ENCODE results near the gene PPP1R36. TPM values are rescaled to one million over a fixed set of nuclear protein-coding genes. Genes with fewer than 3 reads are reported as not detected.

Gene PPP1R36
- total and polyA plus RNA-seq, 2 of the 13 experiments (the other 11 are each of a cell fraction or from before 2014, with no cell fraction given): 0.11 to 0.17 TPM

DNA sequence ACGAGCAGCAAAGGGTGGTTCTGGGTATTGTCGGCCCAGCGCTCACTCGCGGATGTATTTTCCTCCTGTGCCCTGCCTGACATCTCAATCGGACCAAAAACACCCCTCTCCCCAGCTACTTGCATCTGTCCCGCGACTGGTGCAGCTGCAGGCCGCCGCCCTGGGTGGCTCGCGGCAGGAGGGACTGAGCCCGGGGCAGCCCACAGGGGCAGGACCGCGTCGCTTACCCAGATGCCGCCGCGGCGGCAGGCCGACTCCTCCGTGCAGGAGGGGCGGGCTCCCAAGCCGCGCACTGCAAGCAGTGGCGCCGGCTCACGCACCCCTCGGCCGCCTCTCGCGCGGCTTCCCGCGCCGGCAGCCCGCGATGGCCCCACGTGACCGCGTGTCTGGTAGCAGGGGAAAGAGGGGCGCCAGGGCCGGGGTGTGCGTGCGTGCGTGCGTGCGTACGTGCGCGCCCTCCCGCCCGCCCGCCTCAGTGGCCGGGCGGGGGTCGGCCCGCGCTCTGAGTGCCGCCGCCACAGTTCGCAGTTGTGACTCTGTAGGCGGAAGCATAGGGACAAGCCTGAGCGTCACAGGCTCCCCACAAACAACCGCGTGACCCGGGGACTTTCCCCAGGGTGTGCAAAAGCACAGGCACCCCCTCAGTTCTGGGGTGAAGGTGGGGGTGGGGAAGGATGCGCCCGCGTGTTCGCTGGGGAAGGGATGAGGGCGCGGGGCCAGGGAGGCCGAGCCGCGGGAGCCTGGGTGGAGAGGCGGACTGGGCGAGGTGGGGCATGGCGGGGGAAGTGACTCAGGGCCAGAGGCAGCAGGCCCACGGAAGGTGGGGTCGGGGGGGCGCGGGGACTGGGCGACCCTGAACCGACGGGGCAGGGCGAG is 46.1 kb upstream of the PPP1R36 start, which contains the start of gene ZBTB25 (continued):
- TF ChIP-seq, protein P1, sequence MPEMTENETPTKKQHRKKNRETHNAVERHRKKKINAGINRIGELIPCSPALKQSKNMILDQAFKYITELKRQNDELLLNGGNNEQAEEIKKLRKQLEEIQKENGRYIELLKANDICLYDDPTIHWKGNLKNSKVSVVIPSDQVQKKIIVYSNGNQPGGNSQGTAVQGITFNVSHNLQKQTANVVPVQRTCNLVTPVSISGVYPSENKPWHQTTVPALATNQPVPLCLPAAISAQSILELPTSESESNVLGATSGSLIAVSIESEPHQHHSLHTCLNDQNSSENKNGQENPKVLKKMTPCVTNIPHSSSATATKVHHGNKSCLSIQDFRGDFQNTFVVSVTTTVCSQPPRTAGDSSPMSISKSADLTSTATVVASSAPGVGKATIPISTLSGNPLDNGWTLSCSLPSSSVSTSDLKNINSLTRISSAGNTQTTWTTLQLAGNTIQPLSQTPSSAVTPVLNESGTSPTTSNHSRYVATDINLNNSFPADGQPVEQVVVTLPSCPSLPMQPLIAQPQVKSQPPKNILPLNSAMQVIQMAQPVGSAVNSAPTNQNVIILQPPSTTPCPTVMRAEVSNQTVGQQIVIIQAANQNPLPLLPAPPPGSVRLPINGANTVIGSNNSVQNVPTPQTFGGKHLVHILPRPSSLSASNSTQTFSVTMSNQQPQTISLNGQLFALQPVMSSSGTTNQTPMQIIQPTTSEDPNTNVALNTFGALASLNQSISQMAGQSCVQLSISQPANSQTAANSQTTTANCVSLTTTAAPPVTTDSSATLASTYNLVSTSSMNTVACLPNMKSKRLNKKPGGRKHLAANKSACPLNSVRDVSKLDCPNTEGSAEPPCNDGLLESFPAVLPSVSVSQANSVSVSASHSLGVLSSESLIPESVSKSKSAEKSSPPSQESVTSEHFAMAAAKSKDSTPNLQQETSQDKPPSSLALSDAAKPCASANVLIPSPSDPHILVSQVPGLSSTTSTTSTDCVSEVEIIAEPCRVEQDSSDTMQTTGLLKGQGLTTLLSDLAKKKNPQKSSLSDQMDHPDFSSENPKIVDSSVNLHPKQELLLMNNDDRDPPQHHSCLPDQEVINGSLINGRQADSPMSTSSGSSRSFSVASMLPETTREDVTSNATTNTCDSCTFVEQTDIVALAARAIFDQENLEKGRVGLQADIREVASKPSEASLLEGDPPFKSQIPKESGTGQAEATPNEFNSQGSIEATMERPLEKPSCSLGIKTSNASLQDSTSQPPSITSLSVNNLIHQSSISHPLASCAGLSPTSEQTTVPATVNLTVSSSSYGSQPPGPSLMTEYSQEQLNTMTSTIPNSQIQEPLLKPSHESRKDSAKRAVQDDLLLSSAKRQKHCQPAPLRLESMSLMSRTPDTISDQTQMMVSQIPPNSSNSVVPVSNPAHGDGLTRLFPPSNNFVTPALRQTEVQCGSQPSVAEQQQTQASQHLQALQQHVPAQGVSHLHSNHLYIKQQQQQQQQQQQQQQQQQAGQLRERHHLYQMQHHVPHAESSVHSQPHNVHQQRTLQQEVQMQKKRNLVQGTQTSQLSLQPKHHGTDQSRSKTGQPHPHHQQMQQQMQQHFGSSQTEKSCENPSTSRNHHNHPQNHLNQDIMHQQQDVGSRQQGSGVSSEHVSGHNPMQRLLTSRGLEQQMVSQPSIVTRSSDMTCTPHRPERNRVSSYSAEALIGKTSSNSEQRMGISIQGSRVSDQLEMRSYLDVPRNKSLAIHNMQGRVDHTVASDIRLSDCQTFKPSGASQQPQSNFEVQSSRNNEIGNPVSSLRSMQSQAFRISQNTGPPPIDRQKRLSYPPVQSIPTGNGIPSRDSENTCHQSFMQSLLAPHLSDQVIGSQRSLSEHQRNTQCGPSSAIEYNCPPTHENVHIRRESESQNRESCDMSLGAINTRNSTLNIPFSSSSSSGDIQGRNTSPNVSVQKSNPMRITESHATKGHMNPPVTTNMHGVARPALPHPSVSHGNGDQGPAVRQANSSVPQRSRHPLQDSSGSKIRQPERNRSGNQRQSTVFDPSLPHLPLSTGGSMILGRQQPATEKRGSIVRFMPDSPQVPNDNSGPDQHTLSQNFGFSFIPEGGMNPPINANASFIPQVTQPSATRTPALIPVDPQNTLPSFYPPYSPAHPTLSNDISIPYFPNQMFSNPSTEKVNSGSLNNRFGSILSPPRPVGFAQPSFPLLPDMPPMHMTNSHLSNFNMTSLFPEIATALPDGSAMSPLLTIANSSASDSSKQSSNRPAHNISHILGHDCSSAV (CRISPR knock-in tag; IDR thresholded peaks at IDR 0.05; ENCODE audit: borderline replicate concordance): no peak
- TF ChIP-seq, protein P2, sequence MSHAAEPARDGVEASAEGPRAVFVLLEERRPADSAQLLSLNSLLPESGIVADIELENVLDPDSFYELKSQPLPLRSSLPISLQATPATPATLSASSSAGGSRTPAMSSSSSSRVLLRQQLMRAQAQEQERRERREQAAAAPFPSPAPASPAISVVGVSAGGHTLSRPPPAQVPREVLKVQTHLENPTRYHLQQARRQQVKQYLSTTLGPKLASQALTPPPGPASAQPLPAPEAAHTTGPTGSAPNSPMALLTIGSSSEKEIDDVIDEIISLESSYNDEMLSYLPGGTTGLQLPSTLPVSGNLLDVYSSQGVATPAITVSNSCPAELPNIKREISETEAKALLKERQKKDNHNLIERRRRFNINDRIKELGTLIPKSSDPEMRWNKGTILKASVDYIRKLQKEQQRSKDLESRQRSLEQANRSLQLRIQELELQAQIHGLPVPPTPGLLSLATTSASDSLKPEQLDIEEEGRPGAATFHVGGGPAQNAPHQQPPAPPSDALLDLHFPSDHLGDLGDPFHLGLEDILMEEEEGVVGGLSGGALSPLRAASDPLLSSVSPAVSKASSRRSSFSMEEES (CRISPR knock-in tag; IDR thresholded peaks at IDR 0.05): peak; percentile 65
- TF ChIP-seq ZNF24 (IDR thresholded peaks at IDR 0.05) (no peak), MED1 (CRISPR knock-in tag; IDR thresholded peaks at IDR 0.05) (peak; percentile 81), ZNF530 (CRISPR knock-in tag; IDR thresholded peaks at IDR 0.05; ENCODE audit: low read depth) (no peak), CCAR2 (optimal IDR thresholded peaks at IDR 0.05; ENCODE audit: low read depth, low read length) (no peak), MED8 (CRISPR knock-in tag; IDR thresholded peaks at IDR 0.05; ENCODE audit: insufficient replicate concordance) (peak; percentile 10), ZNF225 (CRISPR knock-in tag; IDR thresholded peaks at IDR 0.05) (peak; percentile 12; the same call in 1 of the 2 replicates), IRX3 (CRISPR knock-in tag; IDR thresholded peaks at IDR 0.05; ENCODE audit: borderline replicate concordance, low read depth) (peak; percentile 73; the same call in 1 of the 2 replicates)
- TF ChIP-seq, protein P3, sequence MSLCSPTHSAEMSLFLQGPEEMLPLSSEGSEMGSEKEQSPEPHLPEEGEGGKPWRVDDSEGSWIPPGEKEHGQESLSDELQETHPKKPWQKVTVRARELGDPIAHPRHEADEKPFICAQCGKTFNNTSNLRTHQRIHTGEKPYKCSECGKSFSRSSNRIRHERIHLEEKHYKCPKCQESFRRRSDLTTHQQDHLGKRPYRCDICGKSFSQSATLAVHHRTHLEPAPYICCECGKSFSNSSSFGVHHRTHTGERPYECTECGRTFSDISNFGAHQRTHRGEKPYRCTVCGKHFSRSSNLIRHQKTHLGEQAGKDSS (CRISPR knock-in tag; IDR thresholded peaks at IDR 0.05; ENCODE audit: borderline replicate concordance, low read depth): no peak
- TF ChIP-seq, protein P4, sequence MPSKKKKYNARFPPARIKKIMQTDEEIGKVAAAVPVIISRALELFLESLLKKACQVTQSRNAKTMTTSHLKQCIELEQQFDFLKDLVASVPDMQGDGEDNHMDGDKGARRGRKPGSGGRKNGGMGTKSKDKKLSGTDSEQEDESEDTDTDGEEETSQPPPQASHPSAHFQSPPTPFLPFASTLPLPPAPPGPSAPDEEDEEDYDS (CRISPR knock-in tag; IDR thresholded peaks at IDR 0.05): peak; percentile 20; the same call in 1 of the 2 replicates
- TF ChIP-seq, protein P5, sequence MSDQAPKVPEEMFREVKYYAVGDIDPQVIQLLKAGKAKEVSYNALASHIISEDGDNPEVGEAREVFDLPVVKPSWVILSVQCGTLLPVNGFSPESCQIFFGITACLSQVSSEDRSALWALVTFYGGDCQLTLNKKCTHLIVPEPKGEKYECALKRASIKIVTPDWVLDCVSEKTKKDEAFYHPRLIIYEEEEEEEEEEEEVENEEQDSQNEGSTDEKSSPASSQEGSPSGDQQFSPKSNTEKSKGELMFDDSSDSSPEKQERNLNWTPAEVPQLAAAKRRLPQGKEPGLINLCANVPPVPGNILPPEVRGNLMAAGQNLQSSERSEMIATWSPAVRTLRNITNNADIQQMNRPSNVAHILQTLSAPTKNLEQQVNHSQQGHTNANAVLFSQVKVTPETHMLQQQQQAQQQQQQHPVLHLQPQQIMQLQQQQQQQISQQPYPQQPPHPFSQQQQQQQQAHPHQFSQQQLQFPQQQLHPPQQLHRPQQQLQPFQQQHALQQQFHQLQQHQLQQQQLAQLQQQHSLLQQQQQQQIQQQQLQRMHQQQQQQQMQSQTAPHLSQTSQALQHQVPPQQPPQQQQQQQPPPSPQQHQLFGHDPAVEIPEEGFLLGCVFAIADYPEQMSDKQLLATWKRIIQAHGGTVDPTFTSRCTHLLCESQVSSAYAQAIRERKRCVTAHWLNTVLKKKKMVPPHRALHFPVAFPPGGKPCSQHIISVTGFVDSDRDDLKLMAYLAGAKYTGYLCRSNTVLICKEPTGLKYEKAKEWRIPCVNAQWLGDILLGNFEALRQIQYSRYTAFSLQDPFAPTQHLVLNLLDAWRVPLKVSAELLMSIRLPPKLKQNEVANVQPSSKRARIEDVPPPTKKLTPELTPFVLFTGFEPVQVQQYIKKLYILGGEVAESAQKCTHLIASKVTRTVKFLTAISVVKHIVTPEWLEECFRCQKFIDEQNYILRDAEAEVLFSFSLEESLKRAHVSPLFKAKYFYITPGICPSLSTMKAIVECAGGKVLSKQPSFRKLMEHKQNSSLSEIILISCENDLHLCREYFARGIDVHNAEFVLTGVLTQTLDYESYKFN (CRISPR knock-in tag; conservative IDR thresholded peaks at IDR 0.05): peak; percentile 29; the same call in 1 of the 2 replicates

Measured in HepG2 (cell line).